HepG2 (cell line): ENCODE results near the gene KCNK7. TPM values are rescaled to one million over a fixed set of nuclear protein-coding genes. Genes with fewer than 3 reads are reported as not detected.

Experiments
- ESRRA ChIP-seq: sonication (generic); formaldehyde crosslinking; IDR thresholded peaks from 2 replicates; pipeline ENCODE4 v1.5.1; 2020; ENCODE audit warnings: mild to moderate bottlenecking, low read depth, missing genetic modification reagents
- FOXJ3 ChIP-seq: sonication (generic); formaldehyde crosslinking; IDR thresholded peaks from 2 replicates; pipeline ENCODE4 v1.4.0; 2020; ENCODE audit warnings: missing genetic modification reagents, mild to moderate bottlenecking, borderline replicate concordance
- GATAD2A ChIP-seq: IDR thresholded peaks from 2 replicates; pipeline ENCODE4 v1.6.1; 2016
- MAZ ChIP-seq, 2 experiments: sonication (generic) in 1 of 2; formaldehyde crosslinking in 1 of 2; IDR thresholded peaks; 2 replicates each; pipeline versions ENCODE4 v1.5.0 to v1.6.1; 2012 to 2020; ENCODE audit warnings: low read depth in 2 of 2, mild to moderate bottlenecking in 2 of 2, borderline replicate concordance in 1 of 2, improper control_type of control experiment in 1 of 2, low read length in 1 of 2, missing genetic modification reagents in 1 of 2, moderate library complexity in 1 of 2
- MBNL3 ChIP-seq: fragments of 250-450 bp; sonication (Bioruptor Pico); conservative IDR thresholded peaks from 2 replicates; pipeline ENCODE4 v1.8.0; 2022; ENCODE audit warnings: mild to moderate bottlenecking, inconsistent platforms
- MEIS1 ChIP-seq: sonication (generic); formaldehyde crosslinking; IDR thresholded peaks from 2 replicates; pipeline ENCODE4 v1.9.0; 2021; ENCODE audit warnings: mild to moderate bottlenecking, missing genetic modification reagents, moderate library complexity, borderline replicate concordance
- RBFOX2 ChIP-seq: fragments of 200-400 bp; formaldehyde crosslinking; IDR thresholded peaks from 2 replicates; pipeline ENCODE4 v1.6.1; 2017; ENCODE audit warnings: low read depth, mild to moderate bottlenecking, low read length
- RERE ChIP-seq: IDR thresholded peaks from 2 replicates; pipeline ENCODE4 v1.6.1; 2016; ENCODE audit warnings: low read depth, missing genetic modification reagents, missing compliant biosample characterization
- SMYD3 ChIP-seq: sonication (generic); formaldehyde crosslinking; IDR thresholded peaks from 2 replicates; pipeline ENCODE4 v1.8.1; 2023; ENCODE audit warnings: mild to moderate bottlenecking, missing genetic modification reagents
- THAP8 ChIP-seq: sonication (generic); formaldehyde crosslinking; IDR thresholded peaks from 2 replicates; pipeline ENCODE4 v1.5.1; 2020; ENCODE audit warnings: missing genetic modification reagents, mild to moderate bottlenecking, borderline replicate concordance
- TRIM24 ChIP-seq: sonication (generic); formaldehyde crosslinking; IDR thresholded peaks from 2 replicates; pipeline ENCODE4 v1.8.0; 2022; ENCODE audit warnings: mild to moderate bottlenecking, missing genetic modification reagents
- ZBTB4 ChIP-seq: sonication (generic); formaldehyde crosslinking; IDR thresholded peaks from 2 replicates; pipeline ENCODE4 v1.4.0; 2020; ENCODE audit warnings: missing genetic modification reagents, mild to moderate bottlenecking, borderline replicate concordance
- ZFY ChIP-seq: sonication (generic); formaldehyde crosslinking; IDR thresholded peaks from 2 replicates; pipeline ENCODE4 v1.4.0; 2020; ENCODE audit warnings: missing genetic modification reagents
- ZGPAT ChIP-seq: IDR thresholded peaks from 2 replicates; pipeline ENCODE4 v1.6.1; 2016; ENCODE audit warnings: mild to moderate bottlenecking
- ZNF3 ChIP-seq: IDR thresholded peaks from 2 replicates; pipeline ENCODE4 v1.7.0; 2017; ENCODE audit warnings: inconsistent platforms
- ZNF749 ChIP-seq: sonication (generic); formaldehyde crosslinking; IDR thresholded peaks from 2 replicates; pipeline ENCODE4 v1.8.0; 2022; ENCODE audit warnings: mild to moderate bottlenecking, missing genetic modification reagents, moderate library complexity, borderline replicate concordance
- polyA plus RNA-seq, 8 experiments: library from polyadenylated mRNA; depleted of rRNA in 3 of 8; stranded (reverse) in 7 of 8; unstranded in 1 of 8; fragments of >200 nt; fragmentation: Illumina TruSeq in 4 of 8; extraction: Trizol in 4 of 8; gene quantifications; 2 replicates each; pipeline versions ENCODE4 v1.2.1 to v1.2.3, GENCODE V29; 2011 to 2016; ENCODE audit warnings: low read depth in 4 of 8, missing spikeins in 1 of 8, mixed read lengths in 1 of 8; ENCODE audit not compliant: insufficient read depth in 1 of 8
- total RNA-seq, 5 experiments: library from RNA; depleted of rRNA; stranded (reverse); fragments of >200 nt; fragmentation: Illumina TruSeq; extraction: Trizol; gene quantifications; 2 replicates each; pipeline ENCODE4 v1.2.3, GENCODE V29; 2016; ENCODE audit warnings: low read depth in 1 of 5

KCNK7 gene
- total and polyA plus RNA-seq, 2 of the 13 experiments (the other 11 are each of a cell fraction or from before 2014, with no cell fraction given) = 0.11 TPM; not detected in 1

- no peak for TF ChIP-seq ZNF749 (CRISPR knock-in tag)
- no peak for TF ChIP-seq ZNF3 (CRISPR knock-in tag)
- no peak for TF ChIP-seq ESRRA (CRISPR knock-in tag)
- TF ChIP-seq MAZ (IDR thresholded peaks at IDR 0.05; ENCODE audit: borderline replicate concordance, low read depth, low read length) = peak; percentile 84
- TF ChIP-seq MAZ (CRISPR knock-in tag; IDR thresholded peaks at IDR 0.05; ENCODE audit: low read depth) = no peak
- no peak for TF ChIP-seq THAP8 (CRISPR knock-in tag)
- peak; percentile 44; the same call in 1 of the 2 replicates for TF ChIP-seq ZGPAT (CRISPR knock-in tag)
- TF ChIP-seq ZBTB4 (CRISPR knock-in tag) = no peak
- no peak for TF ChIP-seq GATAD2A
- TF ChIP-seq SMYD3 (CRISPR knock-in tag) = no peak
- TF ChIP-seq MBNL3 = no peak
- TF ChIP-seq ZFY (CRISPR knock-in tag) = peak; percentile 58; the same call in 1 of the 2 replicates
- no peak for TF ChIP-seq MEIS1 (CRISPR knock-in tag)
- TF ChIP-seq FOXJ3 (CRISPR knock-in tag) = no peak
- peak; percentile 76 for TF ChIP-seq RBFOX2
- no peak for TF ChIP-seq TRIM24 (CRISPR knock-in tag)
- TF ChIP-seq RERE (CRISPR knock-in tag) = no peak
These were observed 37.3 kb downstream of the KCNK7 start, which contains the start of gene LTBP3 (continued) for GRCh38 chr11:65558002-65558929.
